ENCODE measurements around the gene ZSCAN5B.
"Not testable (repeated sequence)": the region's sequence is repeated elsewhere in the genome, so short reads cannot be mapped to it uniquely, and the experiment has no call there.

ZSCAN5B gene, protein sequence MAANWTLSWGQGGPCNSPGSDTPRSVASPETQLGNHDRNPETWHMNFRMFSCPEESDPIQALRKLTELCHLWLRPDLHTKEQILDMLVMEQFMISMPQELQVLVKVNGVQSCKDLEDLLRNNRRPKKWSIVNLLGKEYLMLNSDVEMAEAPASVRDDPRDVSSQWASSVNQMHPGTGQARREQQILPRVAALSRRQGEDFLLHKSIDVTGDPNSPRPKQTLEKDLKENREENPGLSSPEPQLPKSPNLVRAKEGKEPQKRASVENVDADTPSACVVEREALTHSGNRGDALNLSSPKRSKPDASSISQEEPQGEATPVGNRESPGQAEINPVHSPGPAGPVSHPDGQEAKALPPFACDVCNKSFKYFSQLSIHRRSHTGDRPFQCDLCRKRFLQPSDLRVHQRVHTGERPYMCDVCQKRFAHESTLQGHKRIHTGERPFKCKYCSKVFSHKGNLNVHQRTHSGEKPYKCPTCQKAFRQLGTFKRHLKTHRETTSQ

DNA sequence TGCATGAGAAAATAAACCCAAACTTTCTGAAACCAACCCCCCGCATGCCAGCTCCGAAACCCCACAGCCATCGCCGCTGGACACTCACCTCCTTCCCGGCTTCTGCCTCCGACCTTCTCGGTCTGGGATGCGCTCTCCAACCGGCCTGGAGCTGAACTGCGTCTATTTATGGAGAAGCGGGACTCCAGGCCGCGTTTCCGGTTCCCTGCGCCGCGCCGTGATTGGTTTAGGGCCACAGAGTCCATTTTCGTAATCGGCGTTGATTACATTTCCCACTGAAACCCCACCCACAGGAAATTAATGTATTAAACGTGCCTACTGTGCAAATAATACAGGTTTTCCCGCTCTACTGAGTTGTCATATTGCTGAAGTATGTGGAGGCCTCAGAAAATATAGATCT lies at the start of gene ZSCAN5B:
Gene ZSCAN5B, minus strand, starts transcription at position 138 of the 400 bp plus-strand sequence. CDS start 4,731 bp downstream, outside the sequence.
- not testable (repeated sequence) for DNase-seq

DNA sequence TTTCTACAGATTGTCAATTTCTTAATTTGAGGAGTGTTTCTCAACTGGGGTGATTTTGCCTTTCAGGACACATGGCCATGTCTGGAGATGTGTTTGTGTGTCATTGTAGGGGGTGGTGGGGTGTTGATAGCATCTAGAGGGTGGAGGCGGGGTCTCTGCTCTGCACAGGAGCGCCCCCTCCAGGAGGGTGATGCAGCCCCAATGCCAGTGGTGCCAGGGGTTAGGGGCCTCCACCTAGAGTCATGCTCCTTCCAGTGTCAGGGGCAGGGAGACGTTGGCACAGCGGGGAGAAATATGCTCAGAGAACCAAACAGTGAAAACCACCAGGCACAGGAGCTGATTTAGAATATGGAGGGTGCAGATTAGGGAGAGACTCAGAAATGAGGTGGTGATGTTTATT lies 48.2 kb upstream of the ZSCAN5B start:
- DNase-seq: not testable (repeated sequence)

DNA sequence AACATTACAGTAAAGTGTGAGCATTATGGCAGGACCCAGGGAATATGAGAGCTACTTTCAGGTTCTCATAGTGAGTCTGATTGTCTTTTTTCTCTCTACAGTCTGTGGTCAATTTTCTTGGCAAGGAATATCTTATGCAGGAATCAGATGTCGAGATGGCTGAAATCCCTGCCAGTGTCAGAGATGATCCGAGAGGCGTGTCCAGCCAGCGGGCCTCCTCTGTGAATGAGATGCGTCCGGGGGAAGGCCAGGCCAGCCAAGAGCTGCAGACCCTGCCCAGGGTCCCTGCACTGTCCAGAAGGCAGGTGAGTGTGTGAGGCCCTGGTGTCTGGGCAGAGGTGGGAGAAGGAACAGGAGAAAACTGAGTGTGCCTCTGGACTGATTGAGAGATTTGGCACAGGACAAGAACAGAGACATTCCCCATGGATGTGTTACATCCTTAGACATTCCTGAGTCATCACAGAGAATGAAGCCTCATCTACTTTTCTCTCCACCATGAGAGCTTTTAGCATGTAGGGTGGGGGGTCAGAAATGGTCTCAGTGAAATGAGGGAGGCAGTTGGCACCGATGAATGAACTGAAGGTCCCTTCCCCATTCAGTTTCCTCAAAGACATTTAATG lies 47.6 kb upstream of the ZSCAN5B start:
- no peak for DNase-seq

DNA sequence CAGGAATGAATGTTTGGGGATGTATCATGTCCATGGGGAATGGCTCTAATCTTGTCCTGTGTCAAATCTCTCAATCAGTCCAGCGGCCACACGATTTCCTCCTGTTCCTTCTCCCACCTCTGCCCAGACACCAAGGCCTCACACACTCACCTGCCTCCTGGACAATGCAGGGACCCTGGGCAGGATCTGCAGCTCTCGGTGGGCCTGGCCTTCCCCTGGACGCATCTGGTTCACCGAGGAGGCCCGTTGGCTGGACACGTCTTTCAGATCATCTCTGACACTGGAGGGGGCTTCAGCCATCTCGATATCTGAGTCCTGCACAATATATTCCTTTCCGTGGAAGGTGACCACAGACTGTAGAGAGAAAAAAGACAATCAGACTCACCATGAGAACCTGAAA lies 25.9 kb upstream of the ZSCAN5B start:
- DNase-seq: no peak

DNA sequence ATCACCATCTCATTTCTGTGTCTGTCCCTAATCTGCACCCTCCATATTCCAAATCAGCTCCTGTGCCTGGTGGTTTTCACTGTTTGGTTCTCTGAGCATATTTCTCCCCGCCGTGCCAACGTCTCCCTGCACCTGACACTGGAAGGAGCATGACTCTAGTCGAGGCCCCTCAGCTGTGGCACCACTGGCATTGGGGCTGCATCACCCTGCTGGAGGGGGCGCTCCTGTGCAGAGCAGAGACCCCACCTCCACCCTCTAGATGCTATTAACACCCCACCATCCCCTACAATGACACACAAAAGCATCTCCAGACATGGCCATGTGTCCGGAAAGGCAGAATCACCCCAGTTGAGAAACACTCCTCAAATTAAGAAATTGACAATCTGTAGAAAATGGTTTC lies 25.3 kb upstream of the ZSCAN5B start:
- no peak for DNase-seq

DNA sequence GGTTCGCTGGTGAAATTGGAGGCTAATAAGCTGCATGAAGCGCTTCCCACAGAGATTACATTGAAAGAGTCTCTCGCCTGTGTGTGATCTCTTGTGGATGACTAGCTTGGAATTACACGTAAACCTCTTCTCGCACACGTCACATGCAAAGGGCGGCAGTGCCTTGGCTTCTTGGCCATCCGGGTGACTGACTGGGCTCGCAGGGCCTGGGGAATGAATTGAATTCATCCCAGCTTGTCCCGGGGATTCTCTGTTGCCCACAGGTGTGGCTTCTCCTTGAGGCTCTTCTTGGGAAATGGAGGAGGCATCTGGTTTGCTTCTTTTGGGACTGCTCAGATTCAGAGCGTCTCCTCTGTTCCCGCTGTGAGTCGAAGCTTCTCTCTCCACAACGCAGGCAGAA lies 24.3 kb upstream of the ZSCAN5B start:
- no peak for DNase-seq

DNA sequence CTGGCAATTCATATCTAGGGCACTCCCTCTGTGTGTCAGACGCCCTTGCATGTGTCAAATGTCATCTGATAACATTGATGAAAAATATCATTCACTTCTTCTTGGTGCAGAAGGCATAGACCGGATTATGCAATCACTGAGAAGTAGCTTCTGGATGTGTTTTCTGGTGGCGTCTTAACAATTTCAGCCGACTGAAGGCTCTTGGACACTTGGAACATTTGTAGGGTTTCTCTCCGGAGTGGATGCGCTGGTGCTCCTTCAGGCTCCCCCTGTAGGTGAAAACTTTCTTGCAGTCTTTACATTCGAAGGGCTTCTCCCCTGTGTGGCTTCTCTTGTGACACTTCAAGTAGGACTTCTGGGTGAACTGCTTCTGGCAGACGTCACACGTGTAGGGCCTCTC lies 23.9 kb upstream of the ZSCAN5B start:
- not testable (repeated sequence) for DNase-seq

DNA sequence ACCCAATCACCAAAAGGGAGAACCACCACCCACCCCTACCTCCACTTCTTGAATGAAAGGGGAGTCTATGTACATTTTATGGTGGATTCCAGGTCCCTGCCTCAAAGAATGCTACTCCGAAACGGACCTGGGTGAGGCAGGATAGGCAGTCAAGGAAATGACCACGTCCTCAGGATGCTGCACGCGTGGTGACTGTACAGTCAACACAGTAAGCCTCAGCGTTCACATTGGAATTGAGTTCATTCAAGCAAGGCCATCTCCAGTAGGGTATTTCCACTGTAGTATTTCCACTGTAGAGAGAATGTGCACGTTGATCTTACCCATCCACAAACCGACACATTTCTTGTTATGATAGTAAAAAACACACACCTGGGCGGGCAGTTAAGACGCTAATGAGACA lies 21.4 kb upstream of the ZSCAN5B start:
- no peak for DNase-seq

DNA sequence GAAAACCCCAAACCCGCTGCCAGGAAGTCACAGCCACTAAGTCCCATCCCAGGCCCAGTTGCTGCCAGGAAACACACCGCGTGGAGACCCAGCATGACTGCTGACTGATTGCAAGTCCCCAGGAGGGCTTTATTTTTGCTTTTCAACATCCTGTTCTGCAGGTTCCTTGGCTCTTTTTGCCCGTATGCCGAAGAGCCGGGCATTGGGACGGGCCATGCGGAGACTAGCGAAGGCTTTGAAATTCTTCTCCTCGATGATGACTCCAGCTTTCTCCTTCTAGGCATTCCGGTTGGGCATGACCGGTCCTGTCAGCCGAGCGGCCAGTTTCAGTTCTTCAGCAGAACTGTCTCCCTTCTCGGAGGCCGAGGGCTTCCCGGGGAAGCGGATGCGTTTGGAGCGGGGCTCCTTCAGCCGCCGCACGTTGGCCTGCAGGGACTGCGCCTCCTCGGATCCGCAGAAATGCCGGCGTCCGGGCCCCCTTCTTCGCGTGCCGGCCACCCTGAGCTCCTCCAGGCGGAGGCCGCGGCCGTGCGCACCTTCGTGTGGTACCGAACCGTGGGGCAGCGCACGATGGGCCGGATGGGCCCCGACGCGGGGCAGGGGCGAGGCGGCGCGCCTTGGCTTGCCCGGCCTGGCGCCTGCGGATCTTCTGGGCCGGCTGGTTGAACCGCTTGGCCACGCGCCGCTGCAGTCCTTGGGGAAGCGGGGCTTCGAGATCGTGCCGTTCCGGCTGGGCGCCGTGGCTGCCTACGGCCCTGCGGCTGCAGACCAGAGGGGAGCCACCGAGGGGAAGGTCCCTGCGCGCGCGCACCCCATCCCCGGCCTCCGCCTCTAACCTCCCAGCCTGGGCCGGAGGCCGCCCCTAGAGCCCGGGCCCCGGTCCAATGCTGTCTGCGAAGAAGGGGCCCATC lies 19.7 kb upstream of the ZSCAN5B start:
- no peak for DNase-seq

DNA sequence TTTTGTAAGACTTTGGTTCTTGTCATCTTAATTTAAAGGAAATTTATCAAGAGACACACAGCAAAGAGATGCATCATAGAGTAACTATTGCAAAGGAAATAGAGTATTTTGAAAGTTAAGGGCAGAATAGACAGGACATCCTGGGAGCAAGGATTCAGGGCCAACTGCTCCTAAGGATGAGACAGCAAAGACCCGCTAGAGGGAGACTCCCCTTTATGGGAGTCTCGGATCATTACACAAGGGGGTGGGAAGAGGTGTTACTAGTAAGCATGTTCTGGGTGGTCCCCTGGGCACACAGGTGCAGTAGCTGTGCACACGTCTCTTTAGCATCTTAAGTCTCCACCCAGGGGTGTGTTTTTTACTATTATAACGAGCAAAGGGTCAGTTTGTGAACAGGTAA lies 14.1 kb upstream of the ZSCAN5B start:
- DNase-seq: no peak

DNA sequence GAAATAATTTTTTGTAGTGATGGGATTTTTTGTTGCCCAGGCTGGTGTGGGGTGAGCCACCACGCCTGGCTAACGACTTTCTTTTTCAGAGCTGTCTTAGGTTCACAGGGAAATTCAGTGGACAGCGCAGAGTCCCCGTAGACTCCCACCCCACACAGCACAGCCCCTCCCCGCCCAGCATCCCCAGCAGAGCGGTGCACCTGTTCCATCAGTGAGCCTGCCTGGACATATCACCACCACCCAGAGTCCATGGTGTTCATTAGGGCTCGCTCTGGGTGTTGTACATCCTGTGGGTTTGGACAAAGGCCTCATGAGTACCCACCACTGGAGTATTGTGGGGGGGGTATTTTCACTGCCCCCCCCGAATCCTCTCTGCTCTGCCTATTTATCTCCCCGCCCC lies 12.5 kb upstream of the ZSCAN5B start:
- DNase-seq: not testable (repeated sequence)

DNA sequence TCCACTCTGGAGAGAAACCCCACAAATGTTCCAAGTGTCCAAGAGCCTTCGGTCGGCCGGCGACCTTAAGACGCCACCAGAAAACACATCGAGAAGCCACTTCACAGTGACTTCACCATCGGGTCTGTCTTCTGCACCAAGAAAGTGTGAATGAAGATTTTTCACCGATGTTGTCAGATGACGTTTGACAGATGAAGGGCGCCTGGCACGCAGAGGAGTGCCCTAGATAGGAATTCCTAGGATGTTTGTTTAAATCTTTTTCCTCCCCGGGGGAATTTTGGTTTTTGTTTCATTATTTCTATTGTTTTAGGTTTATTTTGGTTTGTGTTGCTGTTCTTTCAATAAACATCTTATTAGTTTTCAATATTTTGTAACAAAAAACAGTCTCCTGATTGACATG lies 11.5 kb upstream of the ZSCAN5B start:
- DNase-seq: no peak

DNA sequence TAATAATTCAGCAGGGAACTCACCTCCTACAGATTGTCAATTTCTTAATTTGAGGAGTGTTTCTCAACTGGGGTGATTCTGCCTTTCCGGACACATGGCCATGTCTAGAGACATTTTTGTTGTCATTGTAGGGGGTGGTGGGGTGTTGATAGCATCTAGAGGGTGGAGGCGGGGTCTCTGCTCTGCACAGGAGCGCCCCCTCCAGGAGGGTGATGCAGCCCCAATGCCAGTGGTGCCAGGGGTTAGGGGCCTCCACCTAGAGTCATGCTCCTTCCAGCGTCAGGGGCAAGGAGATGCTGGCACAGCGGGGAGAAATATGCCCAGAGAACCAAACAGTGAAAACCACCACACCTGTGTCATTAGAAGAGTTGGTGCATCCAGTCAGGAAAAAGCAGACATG lies 10.0 kb upstream of the ZSCAN5B start:
- DNase-seq: not testable (repeated sequence)

DNA sequence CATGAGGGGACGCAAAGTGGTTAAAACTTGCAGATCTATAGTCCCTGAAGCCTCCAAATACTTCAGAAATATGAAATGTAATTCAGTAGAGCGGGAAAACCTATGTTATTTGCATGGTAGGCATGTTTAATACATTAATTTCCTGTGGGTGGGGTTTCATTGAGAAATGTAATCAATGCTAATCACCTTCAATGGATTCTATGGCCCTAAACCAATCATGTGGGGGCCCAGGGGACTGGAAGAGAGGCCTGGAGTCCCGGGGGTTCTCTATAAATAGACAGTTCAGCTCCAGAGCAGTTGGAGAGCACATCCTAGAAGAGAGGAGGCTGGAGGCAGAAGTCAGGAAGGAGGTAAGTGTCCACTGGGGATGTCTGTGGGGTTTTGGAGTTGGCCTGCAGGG lies 4.4 kb upstream of the ZSCAN5B start, which contains the start of gene ZSCAN5C:
Gene ZSCAN5C, plus strand, starts transcription at position 301 of the 400 bp plus-strand sequence. CDS start 3,641 bp downstream, outside the sequence.
- no peak for DNase-seq

DNA sequence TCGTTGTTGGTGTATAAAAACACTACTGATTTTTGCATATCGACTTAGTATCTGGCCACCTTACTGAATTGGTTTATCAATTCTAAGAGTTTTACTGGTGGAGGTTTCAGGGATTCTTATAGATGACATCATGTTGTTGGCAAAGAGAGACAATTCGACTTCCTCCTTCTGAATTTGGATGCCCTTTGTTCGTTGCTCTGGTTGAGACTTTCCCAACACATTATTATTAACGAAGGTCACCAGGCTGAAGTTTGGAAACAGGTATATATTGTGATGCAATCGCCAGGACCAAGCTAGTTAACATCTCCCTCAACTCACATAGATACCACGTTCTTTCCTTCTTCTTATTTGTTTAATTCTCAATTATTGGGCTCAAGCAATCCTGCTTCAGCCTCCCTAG lies 2.1 kb upstream of the ZSCAN5B start:
- DNase-seq: no peak

DNA sequence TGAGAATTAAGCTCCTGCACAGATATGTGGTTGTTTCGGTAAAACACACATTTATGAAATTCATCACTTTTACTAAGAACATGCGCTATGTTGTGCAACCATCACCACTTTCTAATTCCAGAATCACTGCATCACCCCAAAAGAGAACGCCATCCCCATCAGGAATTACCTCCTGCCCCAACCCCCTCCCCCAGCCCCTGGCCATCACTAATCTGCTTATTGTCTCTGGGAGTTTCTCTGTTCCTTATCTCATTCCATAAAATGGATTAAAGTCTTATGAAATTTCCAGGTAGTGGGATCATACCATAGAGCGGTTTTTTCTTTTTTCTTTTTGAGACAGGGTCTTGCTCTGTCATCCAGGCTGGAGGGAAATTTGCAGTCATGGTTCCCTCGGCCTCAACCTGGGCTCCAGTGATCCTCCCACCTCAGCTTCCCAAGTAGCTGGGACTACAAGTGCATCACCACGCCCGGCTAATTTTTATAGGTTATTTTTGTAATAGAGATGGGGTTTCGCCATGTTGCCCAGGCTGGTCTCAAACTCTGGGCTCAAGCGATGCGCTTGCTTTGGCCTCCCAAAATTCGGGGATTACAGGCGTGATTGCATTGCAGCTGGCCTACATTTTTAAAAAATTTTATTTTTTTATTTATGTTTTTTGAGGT lies 3.5 kb downstream of the ZSCAN5B start:
- DNase-seq: no peak

DNA sequence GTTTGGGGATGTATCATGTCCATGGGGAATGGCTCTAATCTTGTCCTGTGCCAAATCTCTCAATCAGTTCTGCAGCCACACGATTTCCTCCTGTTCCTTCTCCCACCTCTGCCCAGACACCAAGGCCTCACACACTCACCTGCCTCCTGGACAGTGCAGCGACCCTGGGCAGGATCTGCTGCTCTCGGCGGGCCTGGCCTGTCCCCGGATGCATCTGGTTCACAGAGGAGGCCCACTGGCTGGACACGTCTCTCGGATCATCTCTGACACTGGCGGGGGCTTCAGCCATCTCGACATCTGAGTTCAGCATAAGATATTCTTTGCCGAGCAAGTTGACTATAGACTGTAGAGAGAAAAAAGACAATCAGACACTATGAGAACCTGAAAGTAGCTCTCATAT lies 5.9 kb downstream of the ZSCAN5B start:
- DNase-seq: no peak

DNA sequence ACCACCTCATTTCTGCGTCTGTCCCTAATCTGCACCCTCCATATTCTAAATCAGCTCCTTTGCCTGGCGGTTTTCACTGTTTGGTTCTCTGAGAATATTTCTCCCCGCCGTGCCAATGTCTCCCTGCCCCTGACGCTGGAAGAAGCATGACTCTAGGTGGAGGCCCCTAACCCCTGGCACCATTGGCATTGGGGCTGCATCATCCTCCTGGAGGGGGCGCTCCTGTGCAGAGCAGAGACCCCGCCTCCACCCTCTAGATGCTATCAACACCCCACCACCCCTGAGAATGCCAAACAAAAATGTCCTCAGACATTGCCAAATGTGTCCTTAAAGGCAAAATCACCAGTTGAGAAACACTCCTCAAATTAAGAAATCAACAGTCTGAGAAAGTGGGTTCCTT lies 6.5 kb downstream of the ZSCAN5B start:
- no peak for DNase-seq

DNA sequence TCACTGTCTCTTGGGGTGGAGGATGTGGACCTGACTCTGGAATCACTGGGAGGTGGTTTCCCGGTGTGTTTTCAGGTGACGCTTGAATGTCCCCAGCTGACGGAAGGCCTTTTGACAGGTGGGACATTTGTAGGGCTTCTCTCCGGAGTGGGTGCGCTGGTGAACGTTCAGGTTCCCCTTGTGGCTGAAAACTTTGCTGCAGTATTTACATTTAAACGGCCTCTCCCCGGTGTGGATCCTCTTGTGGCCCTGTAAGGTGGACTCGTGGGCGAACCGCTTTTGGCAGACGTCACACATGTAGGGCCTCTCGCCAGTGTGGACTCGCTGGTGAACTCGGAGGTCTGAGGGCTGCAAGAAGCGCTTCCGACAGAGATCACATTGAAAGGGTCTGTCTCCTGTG lies 7.8 kb downstream of the ZSCAN5B start:
- DNase-seq: no peak

DNA sequence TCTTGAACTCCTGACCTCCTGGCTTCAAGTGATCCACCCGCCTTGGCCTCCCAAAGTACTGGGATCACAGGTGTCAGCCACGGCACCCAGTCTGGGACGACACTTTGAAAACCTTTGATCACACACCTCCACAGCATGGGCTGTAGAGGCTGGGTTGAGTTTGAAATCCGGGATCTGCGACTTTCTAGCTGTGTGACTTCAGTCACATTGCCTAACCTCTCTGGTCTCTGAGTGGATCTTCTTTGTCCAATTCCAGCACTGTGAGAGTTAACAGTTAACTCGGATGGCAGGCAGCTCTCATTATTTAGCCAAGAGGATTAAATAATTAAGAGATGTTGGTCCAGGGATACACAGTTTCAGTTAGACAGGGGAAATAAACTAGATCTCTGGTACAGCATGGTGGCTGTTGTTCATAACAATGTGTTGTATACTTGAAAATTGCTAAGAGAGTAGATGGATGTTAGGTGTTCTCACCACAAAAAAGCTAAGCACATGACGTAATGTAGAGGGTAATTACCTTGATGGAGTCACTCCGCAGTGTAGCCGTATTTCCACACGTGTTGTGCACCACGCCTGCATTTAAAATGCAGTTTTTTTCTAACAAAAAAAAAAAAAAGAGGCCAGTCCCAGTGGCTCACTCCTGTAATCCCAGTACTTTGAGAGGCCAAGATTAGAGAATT lies 19.9 kb downstream of the ZSCAN5B start:
- DNase-seq: no peak

DNA sequence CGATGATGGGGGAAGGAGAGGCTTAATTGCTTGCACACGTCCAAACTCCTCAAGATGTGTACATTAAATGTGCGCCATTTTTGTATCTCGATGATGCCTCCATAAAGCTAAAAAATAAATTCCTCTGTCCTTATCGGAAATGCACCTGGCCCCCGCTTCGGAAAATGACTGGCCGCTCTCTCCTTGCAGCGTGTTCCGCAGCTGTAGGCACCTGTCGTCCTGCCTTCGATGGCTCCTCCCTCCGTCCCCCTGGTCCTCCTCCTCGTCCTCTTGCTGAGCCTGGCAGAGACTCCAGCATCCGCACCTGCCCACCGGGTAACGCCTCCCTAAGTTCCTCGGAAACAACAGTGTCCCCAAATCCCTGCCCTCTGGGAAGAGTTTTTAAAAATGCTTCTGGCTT lies 20.7 kb downstream of the ZSCAN5B start:
- no peak for DNase-seq

DNA sequence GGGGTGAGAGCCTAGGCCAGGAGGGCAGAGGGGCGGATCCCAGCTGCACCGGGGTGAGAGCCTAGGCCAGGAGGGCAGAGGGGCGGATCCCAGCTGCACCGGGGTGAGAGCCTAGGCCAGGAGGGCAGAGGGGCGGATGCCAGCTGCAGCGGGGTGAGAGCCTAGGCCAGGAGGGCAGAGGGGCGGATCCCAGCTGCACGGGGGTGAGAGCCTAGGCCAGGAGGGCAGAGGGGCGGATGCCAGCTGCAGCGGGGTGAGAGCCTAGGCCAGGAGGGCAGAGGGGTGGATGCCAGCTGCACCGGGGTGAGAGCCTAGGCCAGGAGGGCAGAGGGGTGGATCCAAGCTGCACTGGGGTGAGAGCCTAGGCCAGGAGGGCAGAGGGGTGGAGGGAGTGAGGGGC lies 21.3 kb downstream of the ZSCAN5B start:
- DNase-seq: not testable (repeated sequence)

Data from bone marrow (tissue), 2 donors.